Embryonic facial prominence (tissue), 1 donor: ENCODE measurements around the gene TEAD1.

Experiments
- DNase-seq: peaks from one replicate; pipeline ENCODE4 v3.0.0-alpha.2; 2016; ENCODE audit errors: extremely low spot score

Gene TEAD1

GRCh38 chr11:12666915-12667314 is 7.3 kb upstream of the TEAD1 start:
- no peak for DNase-seq

DNA sequence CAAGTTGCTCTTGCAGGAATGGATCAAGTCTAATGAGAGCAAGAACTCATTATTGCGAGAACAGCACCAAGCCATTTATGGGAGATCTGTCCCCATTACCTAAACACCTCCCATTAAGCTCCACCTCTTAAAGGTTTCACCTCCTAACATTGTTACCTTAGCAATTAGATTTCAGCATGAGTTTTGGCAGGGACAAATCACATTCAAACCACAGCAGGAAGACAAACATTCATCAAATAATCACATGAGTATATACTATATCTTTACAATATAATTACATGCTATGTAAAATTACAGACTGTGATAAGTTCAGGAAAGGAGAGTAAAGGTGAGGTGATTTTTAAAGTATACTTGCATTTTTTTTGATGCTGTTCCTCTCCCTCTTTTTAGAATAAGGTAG is 6.6 kb upstream of the TEAD1 start:
- DNase-seq, result no peak

GRCh38 chr11:12668166-12668565 is 6.1 kb upstream of the TEAD1 start:
- DNase-seq, result no peak

- no peak for DNase-seq
Measured at GRCh38 chr11:12669930-12670329, 4.3 kb upstream of the TEAD1 start.

- DNase-seq, result no peak
Measured at GRCh38 chr11:12671370-12671769, 2.9 kb upstream of the TEAD1 start.

DNA sequence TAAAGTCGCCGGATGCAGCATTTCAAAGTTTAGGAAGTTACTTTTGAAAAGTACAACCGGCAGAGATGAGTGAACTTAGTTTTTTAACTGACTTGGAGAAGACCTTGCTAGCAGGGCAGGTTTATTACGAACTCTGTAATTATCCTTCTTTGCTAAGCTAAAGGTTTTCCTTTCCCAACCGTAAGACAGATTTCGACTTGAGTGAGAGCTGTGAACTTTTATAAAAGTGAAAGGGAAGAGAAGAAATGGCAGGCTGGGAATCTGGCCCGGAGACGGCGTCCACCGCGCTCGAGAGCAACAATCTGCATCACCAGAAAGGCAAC is 659 bp upstream of the TEAD1 start:
- no peak for DNase-seq

- no peak for DNase-seq
Measured at GRCh38 chr11:12674571-12674935, 332 bp downstream of the TEAD1 start.

GRCh38 chr11:12674936-12675696 is 895 bp downstream of the TEAD1 start:
- no peak for DNase-seq

DNA sequence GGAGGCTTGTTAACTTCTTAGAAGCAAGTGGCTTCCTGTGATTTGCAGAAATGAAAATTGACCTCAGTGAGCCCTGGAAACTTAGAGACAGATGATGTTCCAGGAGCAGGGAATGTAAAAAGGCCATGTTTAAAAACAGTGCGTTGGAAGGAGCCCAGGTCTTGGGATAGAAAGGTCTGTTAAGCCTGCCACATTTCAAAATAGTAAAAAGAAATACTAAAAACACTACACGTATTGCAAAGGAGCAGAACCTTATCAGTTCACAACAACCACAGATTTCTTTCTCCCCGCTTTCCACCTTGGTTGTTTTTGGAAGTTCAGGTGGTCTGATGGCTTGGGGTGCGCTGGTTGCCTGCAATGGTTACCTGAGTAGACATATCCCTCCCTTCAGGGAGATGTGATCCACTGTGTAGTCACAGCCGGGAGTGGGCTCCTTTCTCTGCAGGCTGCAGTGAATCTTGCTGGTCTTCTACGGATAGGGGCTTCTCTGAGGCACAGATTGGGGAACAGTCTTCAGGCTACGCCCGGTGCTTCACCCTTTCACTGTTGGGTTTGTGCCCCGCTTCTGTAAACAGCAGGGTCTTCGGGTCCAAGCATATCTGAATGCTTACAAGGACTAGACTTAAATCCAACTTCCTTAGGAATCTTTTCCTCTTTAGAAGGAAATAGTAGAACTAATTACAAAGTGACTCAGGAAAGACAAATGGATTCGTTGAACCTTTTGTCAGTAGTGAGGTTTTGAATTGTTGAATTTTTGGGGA is 1.9 kb downstream of the TEAD1 start:
- DNase-seq, result no peak

DNA sequence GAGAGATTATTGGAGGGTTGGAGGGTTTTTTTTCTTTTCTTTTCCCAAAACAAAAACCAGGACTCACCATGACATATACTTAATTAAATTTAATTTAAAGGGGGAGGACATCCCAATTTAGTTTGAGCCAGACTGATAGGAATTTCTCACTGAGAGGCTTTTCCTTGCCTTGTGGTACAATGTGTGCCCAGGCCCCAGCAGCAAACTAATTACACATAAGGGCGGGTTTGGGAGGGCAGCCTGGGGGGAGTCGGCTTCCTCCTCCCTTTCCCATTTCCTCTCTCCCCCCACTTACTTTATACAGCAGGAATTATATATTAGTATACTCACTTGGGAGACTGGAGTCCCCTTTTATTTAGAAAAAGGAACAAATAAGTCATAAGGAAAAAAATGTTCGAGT is 2.9 kb downstream of the TEAD1 start:
- no peak for DNase-seq

GRCh38 chr11:12678092-12678491 is 3.9 kb downstream of the TEAD1 start:
- DNase-seq, result no peak

GRCh38 chr11:12678991-12679390 is 4.8 kb downstream of the TEAD1 start:
- DNase-seq, result no peak

DNA sequence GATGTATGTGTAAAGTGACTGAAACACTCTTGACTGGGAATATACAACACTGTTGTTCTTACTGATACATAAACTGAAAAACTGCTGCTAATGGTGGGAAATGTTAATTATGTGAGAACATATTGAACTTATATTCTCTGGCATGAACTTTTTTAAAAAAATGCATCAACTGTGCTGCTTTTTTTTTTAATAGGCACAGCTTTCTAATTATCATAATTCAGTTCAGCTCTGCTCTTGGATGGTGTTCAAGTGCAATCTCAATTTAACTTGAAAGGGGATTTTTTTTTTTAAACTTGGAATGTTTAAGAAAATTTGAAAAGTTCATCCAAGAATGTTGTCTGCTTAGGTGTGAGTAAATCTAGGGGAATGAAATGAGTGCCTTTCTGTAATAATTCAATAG is 5.2 kb downstream of the TEAD1 start:
- no peak for DNase-seq

GRCh38 chr11:12680246-12680939 is 6.2 kb downstream of the TEAD1 start:
- no peak for DNase-seq

- no peak for DNase-seq
Measured at GRCh38 chr11:12680940-12681258, 6.7 kb downstream of the TEAD1 start.

- no peak for DNase-seq
Measured at GRCh38 chr11:12681466-12681865, 7.2 kb downstream of the TEAD1 start.

- DNase-seq, result no peak
Measured at GRCh38 chr11:12682288-12682687, 8.1 kb downstream of the TEAD1 start.

- DNase-seq, result no peak
Measured at GRCh38 chr11:12682737-12683500, 8.7 kb downstream of the TEAD1 start.

GRCh38 chr11:12683874-12684273 is 9.7 kb downstream of the TEAD1 start:
- no peak for DNase-seq

DNA sequence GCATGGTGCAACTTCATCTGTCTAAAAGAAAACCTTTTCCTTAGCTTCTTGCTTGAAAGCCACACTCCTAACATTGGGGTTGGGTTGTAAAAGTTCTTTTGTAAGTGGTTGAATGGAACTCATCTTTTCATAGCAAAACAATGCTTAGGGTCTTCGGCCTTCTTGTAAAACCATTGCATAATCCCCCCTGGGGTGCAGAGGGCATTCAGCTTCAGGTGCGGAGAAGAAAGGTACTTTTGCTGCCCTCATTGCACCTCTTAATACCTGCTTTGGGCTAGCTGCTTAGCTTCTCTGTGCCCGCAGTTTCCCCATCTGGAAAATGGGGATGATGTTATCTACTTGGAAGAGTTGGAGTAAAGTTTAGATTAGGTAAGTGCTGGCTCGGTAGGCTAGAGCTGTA is 10.1 kb downstream of the TEAD1 start:
- no peak for DNase-seq

- DNase-seq, result no peak
Measured at GRCh38 chr11:12684816-12685215, 10.6 kb downstream of the TEAD1 start.

DNA sequence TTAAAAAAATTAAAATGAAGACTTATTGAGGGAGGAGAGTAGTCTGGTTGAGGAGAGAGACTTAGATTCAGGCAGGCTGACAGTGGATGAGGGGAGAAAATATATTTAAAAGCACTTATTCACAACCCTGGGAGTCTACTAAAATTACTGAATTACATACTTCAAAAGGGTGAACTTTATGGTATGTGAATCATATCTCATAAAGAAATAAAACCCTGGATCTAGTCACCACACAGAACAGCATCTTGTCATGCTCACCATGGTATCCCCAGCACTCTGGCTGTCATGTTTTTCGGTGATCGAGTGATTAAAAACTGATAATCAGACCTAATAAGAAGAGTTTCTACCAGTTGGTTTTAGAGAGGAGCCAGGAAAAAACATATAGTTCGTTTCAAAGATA is 11.0 kb downstream of the TEAD1 start:
- no peak for DNase-seq
